Liver (tissue), 9 donors: Measurements from ENCODE around the gene STK32C. TPM values are rescaled to one million over a fixed set of nuclear protein-coding genes. Genes with fewer than 3 reads are reported as not detected.

ENCODE experiments used
- DNase-seq: peaks from one replicate; pipeline ENCODE4 v3.0.0-alpha.2; 2017; ENCODE audit warnings: low spot score
- H3K27ac ChIP-seq, 2 donors: one replicate each; pipeline ENCODE4 v1.7.0; 2013; ENCODE audit warnings: inconsistent platforms in 2 of 2, low read length in 2 of 2, control low read depth in 1 of 2, low read depth in 1 of 2, mild to moderate bottlenecking in 1 of 2
- H3K27me3 ChIP-seq, 4 donors: one replicate each; pipeline versions ENCODE4 v1.6.1 to v1.7.0; 2013; ENCODE audit warnings: low read length in 3 of 4, inconsistent platforms in 1 of 4, mild to moderate bottlenecking in 1 of 4, moderate library complexity in 1 of 4; ENCODE audit not compliant: control insufficient read depth in 4 of 4, insufficient read depth in 4 of 4
- H3K36me3 ChIP-seq, 4 donors: one replicate each; pipeline versions ENCODE4 v1.6.1 to v1.7.0; 2013; ENCODE audit warnings: low read length in 3 of 4, mild to moderate bottlenecking in 3 of 4, low read depth in 1 of 4, moderate library complexity in 1 of 4; ENCODE audit not compliant: control insufficient read depth in 4 of 4, insufficient read depth in 3 of 4
- H3K4me1 ChIP-seq, 4 donors: one replicate each; pipeline versions ENCODE4 v1.6.1 to v1.7.0; 2013; ENCODE audit warnings: low read length in 3 of 4, mild to moderate bottlenecking in 3 of 4, moderate library complexity in 1 of 4; ENCODE audit not compliant: control insufficient read depth in 4 of 4, insufficient read depth in 4 of 4
- H3K4me3 ChIP-seq, 3 donors: one replicate each; pipeline versions ENCODE4 v1.6.1 to v1.7.0; 2013; ENCODE audit warnings: low read length in 3 of 3, control low read depth in 1 of 3, low read depth in 1 of 3, mild to moderate bottlenecking in 1 of 3
- H3K9ac ChIP-seq, 2 donors: one replicate each; pipeline ENCODE4 v1.7.0; 2013; ENCODE audit warnings: low read length in 2 of 2, mild to moderate bottlenecking in 2 of 2, moderate library complexity in 2 of 2, control low read depth in 1 of 2, low read depth in 1 of 2
- H3K9me3 ChIP-seq, 4 donors: one replicate each; pipeline versions ENCODE4 v1.6.1 to v1.7.0; 2013; ENCODE audit warnings: low read length in 3 of 4; ENCODE audit not compliant: control insufficient read depth in 4 of 4
- ATF3 ChIP-seq: IDR thresholded peaks from 2 replicates; pipeline ENCODE4 v1.6.1; 2016; ENCODE audit warnings: antibody characterized with exemption
- CTCF ChIP-seq: fragments of 150-350 bp; IDR thresholded peaks from 2 replicates; pipeline ENCODE4 v1.5.1; 2017; ENCODE audit warnings: improper control_type of control experiment, low read depth, low read length; ENCODE audit not compliant: missing input control
- EGR1 ChIP-seq, 2 donors: IDR thresholded peaks; 2 replicates each; pipeline ENCODE4 v1.6.1; 2016 to 2018; ENCODE audit warnings: antibody characterized with exemption in 2 of 2, low read depth in 2 of 2
- FOXA1 ChIP-seq: IDR thresholded peaks from 2 replicates; pipeline ENCODE4 v1.6.1; 2016; ENCODE audit warnings: antibody characterized with exemption
- FOXA2 ChIP-seq: IDR thresholded peaks from 2 replicates; pipeline ENCODE4 v1.6.1; 2016; ENCODE audit warnings: antibody characterized with exemption
- GABPA ChIP-seq, 2 donors: IDR thresholded peaks in 1 of 2; conservative IDR thresholded peaks in 1 of 2; 2 replicates each; pipeline ENCODE4 v1.6.1; 2016; ENCODE audit warnings: antibody characterized with exemption in 2 of 2, mild to moderate bottlenecking in 1 of 2, moderate library complexity in 1 of 2
- HNF4A ChIP-seq, 2 donors: conservative IDR thresholded peaks; 2 replicates each; pipeline ENCODE4 v1.6.1; 2016; ENCODE audit warnings: antibody characterized with exemption in 2 of 2, mild to moderate bottlenecking in 2 of 2
- HNF4G ChIP-seq: IDR thresholded peaks from 2 replicates; pipeline ENCODE4 v1.6.1; 2016; ENCODE audit warnings: antibody characterized with exemption
- JUND ChIP-seq, 2 donors: IDR thresholded peaks; 2 replicates each; pipeline ENCODE4 v1.6.1; 2016; ENCODE audit warnings: antibody characterized with exemption in 2 of 2
- MAX ChIP-seq: IDR thresholded peaks from 2 replicates; pipeline ENCODE4 v1.6.1; 2016; ENCODE audit warnings: antibody characterized with exemption
- NR2F2 ChIP-seq: IDR thresholded peaks from 2 replicates; pipeline ENCODE4 v1.6.1; 2016; ENCODE audit warnings: antibody characterized with exemption
- RAD21 ChIP-seq, 2 donors: IDR thresholded peaks; 2 replicates each; pipeline ENCODE4 v1.6.1; 2016; ENCODE audit warnings: antibody characterized with exemption in 2 of 2, mild to moderate bottlenecking in 2 of 2
- REST ChIP-seq: IDR thresholded peaks from 2 replicates; pipeline ENCODE4 v1.6.1; 2016; ENCODE audit warnings: antibody characterized with exemption, mild to moderate bottlenecking
- RXRA ChIP-seq, 2 donors: IDR thresholded peaks; 2 replicates each; pipeline ENCODE4 v1.6.1; 2017 to 2018; ENCODE audit warnings: antibody characterized with exemption in 2 of 2, mild to moderate bottlenecking in 1 of 2
- SP1 ChIP-seq: IDR thresholded peaks from 2 replicates; pipeline ENCODE4 v1.6.1; 2018; ENCODE audit warnings: antibody characterized with exemption, mild to moderate bottlenecking
- TAF1 ChIP-seq: conservative IDR thresholded peaks from 2 replicates; pipeline ENCODE4 v1.6.1; 2016; ENCODE audit warnings: antibody characterized with exemption, mild to moderate bottlenecking
- YY1 ChIP-seq: IDR thresholded peaks from 2 replicates; pipeline ENCODE4 v1.6.1; 2016; ENCODE audit warnings: antibody characterized with exemption, mild to moderate bottlenecking
- ZBTB33 ChIP-seq: IDR thresholded peaks from 2 replicates; pipeline ENCODE4 v1.6.1; 2016; ENCODE audit warnings: antibody characterized with exemption
- WGBS: extraction: QIAGEN DNeasy Blood & Tissue Kit; methylation state at CpG from one replicate; pipeline ENCODE4 v1.1.7; 2013; 5-methylcytosine and 5-hydroxymethylcytosine counted together
- polyA plus RNA-seq, 2 donors: library from polyadenylated mRNA; stranded (reverse) in 1 of 2; unstranded in 1 of 2; fragments of 200-250 nt in 1 of 2; fragments of >200 nt in 1 of 2; fragmentation: Nextera tagmentation in 1 of 2; extraction: Ambion mirVana in 1 of 2; gene quantifications; one replicate each; pipeline versions ENCODE4 v1.2.1 to v1.2.3, GENCODE V29; 2013 to 2015
- total RNA-seq, 2 donors: library from RNA; depleted of rRNA; stranded (reverse); fragments of >200 nt; gene quantifications; one replicate each; pipeline ENCODE4 v1.2.3, GENCODE V29; 2014
- donor health status: healthy.
- donor health status: healthy.
- donor health status: healthy.
- donor health status: healthy.
- donor health status: healthy.

STK32C gene
- total and polyA plus RNA-seq, 4 donors, result 1.8 to 4.6 (median 2.2) TPM

GRCh38 chr10:132169766-132170560, 137.8 kb downstream of the STK32C start:
- no peak for DNase-seq
- H3K36me3 ChIP-seq, result no peaks in the 10 kb centered on the region
- no peaks in the 10 kb centered on the region for H3K4me1 ChIP-seq
- H3K27me3 ChIP-seq, result peaks cover 0 to 4% (median 0%) of the 10 kb centered on the region in 4 donors
- TF ChIP-seq GABPA (IDR thresholded peaks at IDR 0.05 in 1 of 2, conservative IDR thresholded peaks at IDR 0.05 in 1 of 2) (no peak), YY1 (no peak), TAF1 (no peak), ATF3 (no peak), MAX (no peak), RXRA (IDR thresholded peaks at IDR 0.05) (no peak), RAD21 (IDR thresholded peaks at IDR 0.05) (no peak), HNF4A (conservative IDR thresholded peaks at IDR 0.05) (no peak), CTCF (no peak), ZBTB33 (no peak)
- 88% methylated on average over 46 of the region's 46 CpGs for WGBS
- H3K9me3 ChIP-seq, result no peaks in the 10 kb centered on the region
- no peak overlapping the region for H3K27ac ChIP-seq
- H3K4me3 ChIP-seq, result no peak overlapping the region
- H3K9ac ChIP-seq, result no peak overlapping the region

- H3K27ac ChIP-seq, result no peak overlapping the region
- H3K4me3 ChIP-seq, result no peak overlapping the region
- no peak for DNase-seq
- no peaks in the 10 kb centered on the region for H3K36me3 ChIP-seq
- no peaks in the 10 kb centered on the region for H3K9me3 ChIP-seq
- no peaks in the 10 kb centered on the region for H3K4me1 ChIP-seq
- 88% methylated on average over 42 of the region's 42 CpGs for WGBS
- no peak overlapping the region for H3K9ac ChIP-seq
- H3K27me3 ChIP-seq, result peaks cover 0 to 2% (median 0%) of the 10 kb centered on the region in 4 donors
- no peak for TF ChIP-seq RAD21 (IDR thresholded peaks at IDR 0.05)
- TF ChIP-seq CTCF, result no peak
- TF ChIP-seq RXRA (IDR thresholded peaks at IDR 0.05), result no peak
- TF ChIP-seq FOXA2, result no peak
- no peak for TF ChIP-seq REST
- no peak for TF ChIP-seq FOXA1
- no peak for TF ChIP-seq HNF4G
- no peak for TF ChIP-seq SP1
- no peak for TF ChIP-seq GABPA (IDR thresholded peaks at IDR 0.05 in 1 of 2, conservative IDR thresholded peaks at IDR 0.05 in 1 of 2)
- no peak for TF ChIP-seq TAF1
- TF ChIP-seq YY1, result no peak
- TF ChIP-seq ATF3, result no peak
- TF ChIP-seq HNF4A (conservative IDR thresholded peaks at IDR 0.05), result no peak
- TF ChIP-seq NR2F2, result no peak
- TF ChIP-seq MAX, result no peak
- TF ChIP-seq EGR1 (IDR thresholded peaks at IDR 0.05; ENCODE audit: low read depth in 2 of 2), result no peak
- TF ChIP-seq JUND (IDR thresholded peaks at IDR 0.05), result no peak
These were observed 138.6 kb downstream of the STK32C start for GRCh38 chr10:132169031-132169765.
